SH-SY5Y (cell line): Measurements from ENCODE around the gene KLHL36.

Experiments used
- GATA2 ChIP-seq: IDR thresholded peaks from 2 replicates; pipeline ENCODE4 v1.6.1; 2011; ENCODE audit warnings: mild to moderate bottlenecking, low read depth, low read length
- GATA3 ChIP-seq: IDR thresholded peaks from 2 replicates; pipeline ENCODE4 v1.6.1; 2011; ENCODE audit warnings: low read depth, mild to moderate bottlenecking, low read length, moderate library complexity

DNA sequence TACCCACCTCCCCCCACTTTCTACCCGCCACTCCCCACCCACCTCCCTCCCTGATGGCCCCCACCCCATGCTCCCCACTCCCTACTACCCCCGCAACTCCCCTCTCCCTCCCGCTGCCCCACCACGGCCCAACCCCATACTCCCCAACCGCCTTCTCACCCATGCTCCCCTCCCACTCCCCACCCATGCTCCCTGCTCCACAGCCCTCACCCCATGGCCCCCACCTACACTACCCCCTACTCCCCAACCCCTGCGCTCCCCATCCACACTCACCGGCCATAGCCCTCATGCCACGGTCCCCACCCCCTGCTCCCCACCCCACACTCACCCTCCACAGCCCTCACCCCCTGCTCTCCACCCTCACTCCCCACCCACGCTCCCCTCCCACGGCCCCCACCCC lies 44.4 kb upstream of the KLHL36 start:
- TF ChIP-seq GATA3 (no peak), GATA2 (no peak)
